GM18507 (cell line): ENCODE data around the gene MLPH.
A peak's percentile ranks its signal among the peaks of the same experiment; 100 is the strongest.
"Not testable (repeated sequence)": the region's sequence is repeated elsewhere in the genome, so short reads cannot be mapped to it uniquely, and the experiment has no call there.

Experiments
- DNase-seq: peaks from one replicate; pipeline ENCODE4 v3.0.0; 2011; ENCODE audit warnings: low read depth; ENCODE audit not compliant: insufficient read length; ENCODE audit errors: extremely low spot score
- FAIRE-seq: peaks from 2 replicates; lab custom pipeline; 2011; peaks lifted over from hg19 to GRCh38; lab: Jason Lieb, UNC

Gene MLPH

DNA sequence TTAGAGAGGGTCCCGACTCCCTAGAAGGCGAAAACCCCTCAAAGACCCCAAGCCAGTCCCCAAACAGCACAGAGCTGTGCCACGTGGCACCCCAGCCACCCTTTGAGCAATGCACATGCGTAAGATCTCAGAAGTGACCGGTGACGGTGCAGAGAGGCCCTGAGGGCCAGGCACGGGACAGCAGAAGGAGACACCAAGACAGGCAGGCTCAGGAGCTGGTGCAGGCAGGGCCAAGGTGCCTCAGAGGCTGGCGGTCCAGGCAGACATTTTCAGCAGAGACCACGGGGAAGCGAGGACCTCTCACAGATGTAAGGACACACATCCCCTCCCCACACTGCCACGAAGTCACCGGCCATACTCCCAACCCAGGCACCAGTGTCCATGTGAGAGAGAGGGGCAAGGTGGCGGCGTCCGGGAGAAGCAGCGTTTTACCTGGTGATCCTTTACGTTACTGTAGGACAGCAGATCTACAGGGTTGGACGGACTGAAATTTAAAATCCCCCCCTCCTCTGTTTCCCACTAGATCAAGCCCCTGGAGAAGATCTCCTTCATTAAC, 105.5 kb downstream of the MLPH start:
- FAIRE-seq (no peak), DNase-seq (no peak)

DNA sequence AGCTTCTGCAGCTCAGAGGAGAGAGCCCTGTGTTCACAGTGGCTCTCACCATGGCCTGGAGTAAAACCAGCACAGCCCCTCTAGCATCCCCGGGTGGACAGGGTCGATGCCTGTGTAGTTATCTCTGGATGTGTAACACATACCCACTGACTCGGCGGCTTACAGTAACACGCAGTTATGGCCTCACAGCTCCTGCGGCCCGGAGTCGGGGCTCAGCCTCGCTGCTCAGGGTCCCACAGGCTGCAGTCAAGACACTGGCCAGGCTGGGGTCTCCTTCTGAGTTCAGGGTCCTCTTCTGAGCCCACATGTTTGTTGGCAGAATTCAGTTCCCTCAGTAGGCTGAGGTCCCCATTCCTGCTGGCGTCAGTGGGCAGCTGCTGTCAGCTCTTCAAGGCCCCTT, 106.0 kb downstream of the MLPH start:
- DNase-seq: no peak
- FAIRE-seq: no peak

DNA sequence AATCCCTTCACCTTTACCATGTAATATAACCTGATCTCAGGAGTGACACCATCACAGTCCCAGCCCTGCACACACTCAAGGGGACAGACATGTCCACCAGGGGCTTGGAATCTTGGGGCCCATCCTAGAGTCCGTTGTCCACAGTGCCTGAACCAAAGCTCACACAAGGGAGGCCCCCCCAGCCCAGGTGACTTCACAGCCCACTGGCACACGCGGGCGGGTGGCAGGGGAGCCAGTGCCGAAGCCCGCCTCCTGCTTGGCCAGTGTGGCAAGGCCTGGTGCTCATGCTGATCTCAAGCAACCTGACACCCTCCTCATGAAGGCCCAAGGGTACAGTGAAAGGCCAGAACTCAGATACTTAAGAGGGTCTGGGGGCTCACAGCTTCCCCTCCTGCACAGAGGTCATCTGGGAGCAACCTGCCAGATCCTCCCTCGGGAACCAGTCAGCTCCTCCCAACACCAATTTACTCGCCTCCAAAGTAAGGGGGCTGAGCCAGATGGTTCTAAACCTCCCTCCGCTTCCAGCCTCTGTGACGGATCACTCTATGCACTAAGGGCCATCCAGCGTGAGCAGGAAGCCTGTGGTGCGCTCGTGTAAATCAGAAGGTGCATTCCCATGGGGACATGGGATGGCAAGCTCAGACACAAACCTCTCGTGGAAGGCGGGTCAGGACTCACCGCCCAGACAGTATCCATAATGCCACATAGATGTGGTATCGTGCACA, 106.7 kb downstream of the MLPH start:
- FAIRE-seq: no peak
- DNase-seq: no peak

DNA sequence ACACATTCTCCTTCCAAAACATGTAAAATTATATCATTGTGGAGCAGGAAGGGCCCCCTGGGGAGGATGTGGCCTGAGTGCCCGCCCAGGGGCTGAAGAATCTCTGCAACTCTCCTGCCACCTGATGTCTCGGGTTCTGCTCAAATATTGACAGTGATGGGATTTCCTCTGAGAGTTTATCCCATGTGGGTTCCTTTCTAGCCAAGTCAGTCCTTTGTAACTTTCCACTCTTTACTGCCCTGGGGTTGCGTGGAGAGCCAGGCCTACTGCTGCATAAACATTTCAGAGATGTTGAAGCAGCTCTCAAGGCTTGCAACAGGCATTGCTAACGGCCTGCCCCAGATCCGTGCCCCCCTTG, 107.4 kb downstream of the MLPH start:
- DNase-seq (no peak), FAIRE-seq (no peak)

DNA sequence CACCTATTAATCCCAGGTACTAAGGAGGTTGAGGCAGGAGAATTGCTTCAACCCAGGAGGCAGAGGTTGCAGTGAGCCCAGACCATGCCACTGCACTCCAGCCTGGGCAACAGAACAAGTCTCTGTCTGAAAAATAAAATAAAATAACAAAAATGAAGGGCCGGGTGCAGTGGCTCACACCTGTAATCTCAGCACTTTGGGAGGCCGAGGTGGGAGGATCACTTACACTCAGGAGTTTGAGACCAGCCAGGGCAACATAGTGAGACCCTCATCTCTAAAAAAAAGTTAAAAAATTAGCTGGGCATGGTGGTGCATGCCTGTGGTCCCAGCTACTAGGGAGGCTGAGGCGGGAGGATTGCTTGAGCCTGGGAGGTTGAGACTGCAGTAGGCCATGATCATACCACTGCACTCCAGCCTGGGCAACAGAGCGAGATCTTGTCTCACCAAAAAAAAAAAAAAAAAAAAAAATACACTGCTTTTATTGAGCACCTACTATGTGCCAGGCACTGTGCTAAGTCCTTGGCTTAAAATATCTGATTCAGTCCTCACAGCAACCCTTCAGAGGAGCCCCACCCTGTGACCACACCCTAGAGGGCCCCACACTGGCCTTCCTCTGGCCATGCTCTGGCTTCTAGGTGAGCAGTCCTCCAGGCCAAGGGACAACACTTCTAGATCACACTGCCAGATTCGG, 108.9 kb downstream of the MLPH start:
- not testable (repeated sequence) for DNase-seq, FAIRE-seq

DNA sequence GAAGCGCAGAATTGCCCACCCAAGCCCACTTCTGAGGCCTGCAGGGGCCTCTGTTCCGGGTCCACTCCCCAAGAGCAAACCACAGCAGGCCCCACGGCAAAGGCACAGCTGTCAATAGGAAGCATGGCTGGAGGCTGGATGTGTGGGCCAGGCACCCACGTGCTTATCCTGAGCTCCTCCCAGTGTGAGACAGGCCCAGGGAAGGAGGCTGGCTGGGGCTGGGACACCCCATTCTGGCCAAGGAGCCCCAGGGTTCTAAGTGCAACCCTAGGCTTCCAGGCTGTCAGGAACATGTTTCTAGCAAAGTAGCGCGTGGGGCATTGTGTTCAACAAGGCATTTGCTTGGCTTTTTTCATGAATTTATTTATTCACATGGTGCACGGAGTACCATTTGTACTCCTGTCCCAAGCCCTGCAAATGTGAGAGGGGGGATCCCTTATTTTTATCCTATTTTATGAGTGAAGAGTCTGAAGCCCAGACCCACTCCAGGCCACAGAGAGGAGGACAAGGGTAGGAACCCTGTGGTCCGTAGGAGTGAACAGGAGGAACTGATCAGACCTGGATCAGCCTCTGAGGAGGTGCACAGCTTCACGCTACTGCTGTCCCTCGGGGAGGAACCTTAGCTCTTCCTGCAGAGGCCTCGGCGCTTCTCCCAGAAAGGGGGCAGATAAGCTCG, 109.6 kb downstream of the MLPH start:
- no peak for DNase-seq
- no peak for FAIRE-seq

DNA sequence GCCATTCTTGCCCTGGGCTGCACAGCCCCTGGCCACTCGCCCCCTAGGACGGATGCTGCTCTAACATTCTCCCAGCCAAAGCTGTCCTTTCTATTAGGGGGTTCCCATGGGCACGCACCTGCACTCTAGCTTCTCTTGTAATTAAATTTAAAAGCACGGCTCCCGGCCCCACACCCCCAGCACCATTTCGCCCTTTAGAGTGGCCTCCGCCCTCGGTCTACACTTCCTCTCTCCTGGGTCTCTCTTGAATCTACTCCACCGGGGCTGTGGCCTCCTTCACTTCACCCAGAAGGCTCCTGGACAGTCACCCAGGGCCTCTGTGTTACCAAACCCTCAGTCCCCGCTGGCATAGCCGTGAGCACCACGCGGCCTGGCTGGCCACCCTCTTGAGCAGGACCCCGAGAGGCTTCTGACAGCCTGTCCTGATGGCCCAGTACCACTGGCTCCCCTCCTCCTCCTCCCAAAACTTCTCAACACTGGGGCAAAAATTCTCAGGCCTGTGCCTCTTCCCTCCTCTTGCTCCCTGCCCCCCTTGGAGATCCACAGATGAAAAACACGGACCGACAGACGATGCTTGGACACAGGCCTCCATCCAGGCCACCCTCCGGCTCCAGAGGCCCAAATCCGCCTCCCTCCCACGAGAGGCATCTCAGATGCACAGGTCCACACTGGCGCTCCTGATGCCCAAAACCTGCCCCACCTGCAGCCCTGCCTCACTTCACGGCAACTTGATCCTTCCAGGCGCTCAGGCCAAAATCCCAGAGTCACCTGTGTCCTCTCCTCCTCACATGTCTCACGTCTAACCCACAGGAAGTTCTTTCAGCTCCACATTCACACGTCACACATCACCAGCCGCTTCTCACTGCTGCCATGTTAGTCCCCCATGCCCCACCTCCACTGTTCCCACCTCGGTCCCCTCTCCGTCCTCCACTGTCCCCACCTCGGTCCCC, 110.4 kb downstream of the MLPH start:
- DNase-seq (no peak), FAIRE-seq (no peak)

DNA sequence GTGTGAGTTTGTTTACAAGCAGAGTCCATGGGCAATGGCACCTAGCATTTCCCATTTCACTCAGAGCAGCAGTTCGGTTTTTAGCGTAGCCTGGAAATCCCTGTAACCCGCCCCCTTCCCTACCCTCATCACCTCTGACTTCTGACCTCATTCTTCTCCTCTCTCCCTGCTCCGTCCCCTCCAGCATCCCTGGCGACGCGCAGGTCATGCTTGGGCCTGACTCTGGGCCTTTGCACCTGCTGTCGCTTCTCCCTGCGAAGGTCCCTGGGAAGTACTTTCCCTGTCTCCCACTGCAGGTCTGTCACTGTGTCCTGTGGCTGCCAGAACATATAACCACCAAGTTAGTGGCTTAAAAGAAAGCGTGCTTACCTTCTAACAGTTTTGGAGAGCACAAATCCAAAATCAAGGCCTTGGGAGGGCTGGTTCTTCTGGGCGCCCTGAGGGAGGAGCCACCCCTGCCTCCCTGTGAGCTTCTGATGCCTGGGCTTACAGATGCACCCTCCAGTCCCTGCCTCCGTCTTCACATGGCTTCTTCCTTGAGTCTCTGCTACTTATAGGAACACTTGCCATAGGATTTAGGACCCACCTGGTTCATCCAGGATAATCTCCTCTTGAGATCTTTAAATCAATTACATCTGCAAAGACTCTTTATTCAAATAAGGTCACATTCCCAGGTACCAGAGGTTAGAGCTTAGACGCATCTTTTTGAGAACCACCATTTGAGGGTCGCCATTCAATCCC, 111.6 kb downstream of the MLPH start:
- FAIRE-seq: no peak

DNA sequence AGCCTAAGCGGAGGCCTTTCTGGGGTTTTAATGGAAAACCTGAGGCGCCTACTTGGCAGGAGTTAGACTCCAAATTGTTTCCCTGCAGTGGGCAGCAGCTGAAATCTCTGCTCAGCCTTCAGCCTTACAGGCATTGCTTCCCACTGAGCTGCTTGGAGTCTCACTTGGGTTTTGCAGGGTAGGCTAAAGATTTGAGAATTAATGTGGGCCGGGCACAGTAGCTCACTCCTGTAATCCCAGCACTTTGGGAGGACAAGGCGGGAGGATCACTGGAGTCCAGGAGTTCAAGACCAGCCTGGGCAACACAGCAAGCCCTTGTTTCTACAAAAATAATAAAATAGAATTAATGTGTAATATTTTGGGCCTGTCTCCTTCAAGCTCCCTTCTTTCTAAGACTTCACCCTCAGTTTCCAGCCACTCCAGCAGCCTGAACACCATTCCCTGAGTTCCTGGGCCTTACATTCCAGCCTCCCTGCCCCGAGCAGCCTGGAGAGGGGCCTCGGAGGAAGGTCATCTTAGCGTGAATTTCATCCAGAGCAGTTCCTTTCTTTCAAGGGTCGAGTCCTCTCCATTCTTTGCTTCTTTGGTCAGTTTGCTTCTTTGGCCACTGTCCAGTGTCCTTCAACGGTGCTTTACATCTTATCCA, 112.5 kb downstream of the MLPH start:
- FAIRE-seq (no peak), DNase-seq (no peak)

More for the DNA sequence above, 111.6 kb downstream of the MLPH start:
- DNase-seq: no peak

DNA sequence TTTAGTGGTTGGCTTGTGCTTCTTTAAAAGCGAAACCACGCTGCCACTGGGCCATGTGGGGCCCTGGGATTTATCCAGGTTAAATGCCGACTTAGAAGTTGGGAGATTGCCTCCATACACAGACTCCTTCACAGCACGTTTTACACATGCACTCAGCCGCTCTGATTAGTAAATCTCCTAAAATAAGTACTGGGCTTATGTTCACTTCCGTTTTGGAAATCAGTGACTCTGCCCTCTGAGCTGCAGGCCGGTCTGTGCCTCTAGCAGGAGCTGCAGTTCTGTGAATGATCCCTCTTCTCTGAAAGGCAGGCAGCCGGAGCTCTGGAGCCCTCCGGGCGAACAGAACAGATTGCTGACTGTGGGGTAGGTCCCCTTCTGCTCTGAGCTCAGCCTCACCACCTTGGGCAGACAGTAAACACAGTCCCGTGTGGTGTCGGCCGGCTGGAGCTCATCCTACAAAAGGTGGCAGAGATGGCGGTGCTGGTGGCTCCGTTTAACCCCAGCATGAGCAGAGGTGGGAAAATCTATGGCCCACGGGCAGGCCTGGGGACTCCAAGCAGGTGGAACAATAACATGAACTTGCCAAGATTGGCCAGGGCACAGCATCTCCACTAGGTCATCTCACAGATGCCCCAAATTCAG, 113.3 kb downstream of the MLPH start:
- FAIRE-seq (no peak), DNase-seq (no peak)

DNA sequence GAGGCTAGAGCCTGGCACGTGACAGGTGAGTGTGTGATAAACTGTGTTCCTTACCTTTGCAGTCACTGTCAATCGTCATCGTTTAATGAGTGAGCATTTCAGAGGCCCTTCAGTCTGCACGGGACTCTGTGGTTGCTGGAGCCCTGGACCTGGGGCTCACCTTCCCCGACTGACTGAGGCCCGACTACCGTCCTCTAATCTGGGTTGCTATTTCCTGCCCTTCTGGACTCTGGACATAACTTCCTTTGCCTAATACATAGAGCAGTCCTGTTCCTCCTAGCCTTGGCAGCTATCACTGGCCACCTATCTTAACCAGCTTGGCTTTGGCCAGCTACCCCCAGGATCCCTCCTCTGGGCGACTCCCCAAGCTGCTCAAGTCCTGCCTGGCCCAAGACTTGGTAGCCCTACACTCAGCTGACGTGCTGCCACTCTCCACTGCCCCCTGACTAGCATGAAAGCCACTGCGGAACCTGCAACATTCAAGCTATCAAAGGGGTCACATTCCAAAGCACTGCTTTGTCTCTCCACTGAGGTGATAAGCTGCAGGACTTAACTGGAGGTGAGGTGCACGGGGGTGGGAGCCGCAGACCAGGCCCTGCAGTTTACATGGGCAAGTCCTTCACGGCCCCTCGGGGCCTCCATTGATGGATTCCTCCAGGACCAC, 114.5 kb downstream of the MLPH start:
- no peak for DNase-seq
- FAIRE-seq: no peak

DNA sequence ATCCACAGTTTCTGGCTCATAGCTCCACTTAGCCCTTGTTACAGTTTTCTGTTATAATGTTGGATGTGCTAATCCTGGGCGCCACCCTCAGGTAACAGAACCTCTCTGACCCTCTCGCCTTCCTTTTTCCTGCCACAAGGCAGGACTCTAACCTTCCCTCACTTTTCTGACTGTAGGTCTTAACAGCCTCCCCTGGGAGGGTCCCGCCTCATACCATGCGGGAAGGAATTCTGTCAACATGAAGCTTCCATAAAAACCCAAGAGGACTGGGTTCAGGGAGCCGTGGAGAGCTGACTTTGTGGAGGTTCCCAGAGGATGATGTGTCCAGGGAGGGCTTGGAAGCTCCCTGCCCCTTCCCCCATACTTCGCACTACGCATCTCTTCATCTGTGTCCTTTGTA, 115.4 kb downstream of the MLPH start:
- no peak for DNase-seq
- no peak for FAIRE-seq

DNA sequence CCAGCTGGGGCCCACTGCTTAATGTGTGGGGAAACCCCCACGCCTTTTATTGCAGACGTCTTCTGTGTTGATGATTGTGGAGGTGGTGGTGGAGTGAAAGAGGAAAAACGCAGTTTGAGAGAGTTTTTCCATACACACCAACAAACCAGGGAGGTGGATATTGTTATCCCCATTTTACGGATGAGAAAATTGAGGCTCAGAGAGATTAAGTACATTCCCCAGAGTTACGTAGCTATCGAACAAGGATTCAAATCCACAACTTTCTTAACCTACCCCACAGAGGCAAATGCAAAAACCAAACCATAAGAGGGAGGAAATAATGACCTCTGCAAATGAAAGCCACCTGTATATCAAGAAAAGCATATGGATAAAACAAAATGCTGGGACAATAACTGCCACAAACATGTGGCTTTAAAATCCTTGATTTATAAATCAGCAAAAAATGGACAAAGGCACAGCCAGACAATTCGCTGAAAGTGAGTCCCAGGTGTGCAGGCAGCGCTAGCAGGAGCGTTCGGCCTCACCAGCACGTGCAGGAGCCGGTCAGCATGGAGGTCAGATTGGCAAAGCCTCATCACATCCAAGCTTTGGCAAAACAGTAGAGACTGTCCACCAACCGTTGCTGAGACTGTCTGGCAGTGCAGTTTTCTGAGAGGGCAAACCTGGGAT, 116.1 kb downstream of the MLPH start:
- DNase-seq (no peak), FAIRE-seq (no peak)

DNA sequence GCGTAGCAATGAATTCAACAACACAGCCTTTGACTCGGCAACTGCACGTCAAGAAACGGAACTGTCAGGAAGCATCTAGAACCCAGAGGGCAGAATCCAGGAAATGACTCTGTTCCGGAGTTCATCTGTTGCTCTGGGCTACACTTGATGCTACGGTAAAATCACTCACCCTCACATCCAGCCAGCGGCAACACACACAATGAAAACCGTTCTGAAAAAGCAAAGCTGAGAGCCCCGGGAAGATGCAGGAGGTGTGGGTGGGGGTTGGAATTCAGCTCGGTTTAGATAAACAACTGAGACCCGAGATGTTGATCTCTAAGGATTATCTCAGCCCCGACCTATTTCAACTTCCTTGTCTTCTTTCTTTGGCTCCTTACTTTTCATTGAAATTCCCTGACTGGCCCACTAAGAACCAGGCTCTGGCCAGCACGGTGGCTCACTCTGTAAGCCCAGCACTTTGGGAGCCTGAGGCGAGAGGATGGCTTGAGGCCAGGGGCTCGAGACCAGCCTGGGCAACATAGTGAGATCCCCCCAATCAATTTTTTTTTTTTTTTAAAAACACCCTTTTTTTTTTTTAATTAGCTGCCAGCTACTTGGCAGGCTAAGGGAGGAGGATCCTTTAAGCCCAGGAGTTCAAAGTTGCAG, 116.8 kb downstream of the MLPH start:
- FAIRE-seq (peak; percentile 77), DNase-seq (peak; percentile 32)

DNA sequence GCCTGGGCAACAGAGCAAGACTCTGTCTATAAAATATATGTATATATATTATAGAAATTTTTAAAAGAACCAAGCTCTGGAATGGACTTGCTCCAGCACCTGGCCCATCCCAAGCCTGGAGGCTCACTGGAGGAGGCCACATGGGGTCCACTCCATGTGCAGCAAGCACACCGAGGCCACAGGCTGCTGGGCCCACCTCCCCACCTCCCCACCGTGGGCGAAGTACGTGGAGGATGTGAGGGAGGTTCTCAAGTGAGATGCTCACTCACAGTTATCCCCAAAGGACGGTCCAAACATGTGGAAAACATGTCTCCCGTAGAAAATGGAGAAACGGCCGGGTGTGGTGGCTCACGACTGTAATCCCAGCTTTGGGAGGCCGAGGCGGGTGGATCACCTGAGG, 117.3 kb downstream of the MLPH start:
- FAIRE-seq (no peak), DNase-seq (no peak)
